Epithelial cell of esophagus (primary cell): Measurements from ENCODE around the gene DHRSX.

Source experiments
- DNase-seq: peaks from one replicate; pipeline ENCODE4 v3.0.0; 2010; ENCODE audit warnings: low read depth
- H3K4me3 ChIP-seq: 2 replicates; pipeline ENCODE4 v1.5.1; 2011; ENCODE audit warnings: mild to moderate bottlenecking, low read length, control low read depth
- CTCF ChIP-seq: IDR thresholded peaks from 2 replicates; pipeline ENCODE4 v1.5.1; 2011; ENCODE audit warnings: low read depth, mild to moderate bottlenecking, low read length, control low read depth, inconsistent platforms; ENCODE audit not compliant: insufficient read depth; ENCODE audit errors: missing control alignments

Gene DHRSX

GRCh38 chrX:2342874-2343273 is 157.9 kb downstream of the DHRSX start:
- DNase-seq, result no peak
- no peak for TF ChIP-seq CTCF

GRCh38 chrX:2342281-2342688 is 158.5 kb downstream of the DHRSX start:
- no peak for TF ChIP-seq CTCF
- H3K4me3 ChIP-seq, result no peak overlapping the region
- DNase-seq, result peak; percentile 57

More at GRCh38 chrX:2342874-2343273, 157.9 kb downstream of the DHRSX start:
- H3K4me3 ChIP-seq, result no peak overlapping the region

GRCh38 chrX:2340991-2341390 is 159.8 kb downstream of the DHRSX start:
- no peak overlapping the region for H3K4me3 ChIP-seq
- no peak for TF ChIP-seq CTCF
- no peak for DNase-seq

- no peak for TF ChIP-seq CTCF
- no peak overlapping the region for H3K4me3 ChIP-seq
- DNase-seq, result no peak
These were observed 164.6 kb downstream of the DHRSX start for GRCh38 chrX:2336181-2336580.

GRCh38 chrX:2334237-2334636 is 166.5 kb downstream of the DHRSX start:
- H3K4me3 ChIP-seq, result no peak overlapping the region
- TF ChIP-seq CTCF, result no peak
- DNase-seq, result no peak

- no peak for TF ChIP-seq CTCF
- H3K4me3 ChIP-seq, result no peak overlapping the region
- DNase-seq, result no peak
These were observed 168.5 kb downstream of the DHRSX start for GRCh38 chrX:2332252-2332651.

GRCh38 chrX:2330910-2331309 is 169.9 kb downstream of the DHRSX start:
- no peak for DNase-seq
- TF ChIP-seq CTCF, result no peak
- no peak overlapping the region for H3K4me3 ChIP-seq
